Measurements from ENCODE around the gene AKR1C4.
"Not testable (repeated sequence)": the region's sequence is repeated elsewhere in the genome, so short reads cannot be mapped to it uniquely, and the experiment has no call there.

The AKR1C4 gene

GRCh38 chr10:5196702-5197113, at the start of gene AKR1C4:
AKR1C4 (plus strand) TSS chr10:5196837; CDS start chr10:5196868, 31 bp downstream.
- FAIRE-seq: no peak

- FAIRE-seq: no peak
These were observed 49.8 kb upstream of the AKR1C4 start for GRCh38 chr10:5146920-5147254.

DNA sequence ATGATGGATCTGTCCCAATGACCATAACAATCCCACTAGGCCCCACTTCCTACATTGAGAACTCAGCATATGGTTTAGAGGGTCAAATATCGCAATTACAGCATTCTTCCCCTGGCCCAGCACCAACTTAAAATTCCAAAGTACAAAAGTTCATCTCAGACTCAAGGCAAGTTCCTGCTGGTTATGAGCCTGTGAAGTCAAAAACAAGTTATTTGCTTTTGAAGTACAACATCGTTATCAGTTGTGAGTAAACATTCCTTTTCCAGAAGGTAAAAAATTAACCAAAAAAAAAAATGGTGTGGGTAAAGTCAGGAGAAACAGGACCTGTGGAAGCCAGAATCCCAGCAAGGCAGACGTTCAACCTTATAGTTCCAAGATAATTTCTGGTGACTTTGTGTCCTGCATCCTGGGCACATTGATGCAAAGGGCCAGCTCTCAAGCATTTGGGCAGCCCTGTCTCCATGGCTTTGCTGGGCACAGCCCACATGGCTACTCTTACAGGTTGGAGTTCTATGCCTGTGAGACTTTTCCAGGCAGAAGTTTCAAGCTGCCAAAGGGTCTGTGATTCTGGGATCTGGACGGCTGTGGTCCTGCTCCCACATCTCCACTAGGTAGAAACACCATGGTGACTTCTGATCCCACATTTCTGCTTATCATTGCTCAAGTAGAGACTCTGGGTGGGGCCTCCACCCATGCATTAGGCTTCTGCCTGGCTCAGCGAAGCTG, 49.2 kb upstream of the AKR1C4 start:
- FAIRE-seq: no peak

DNA sequence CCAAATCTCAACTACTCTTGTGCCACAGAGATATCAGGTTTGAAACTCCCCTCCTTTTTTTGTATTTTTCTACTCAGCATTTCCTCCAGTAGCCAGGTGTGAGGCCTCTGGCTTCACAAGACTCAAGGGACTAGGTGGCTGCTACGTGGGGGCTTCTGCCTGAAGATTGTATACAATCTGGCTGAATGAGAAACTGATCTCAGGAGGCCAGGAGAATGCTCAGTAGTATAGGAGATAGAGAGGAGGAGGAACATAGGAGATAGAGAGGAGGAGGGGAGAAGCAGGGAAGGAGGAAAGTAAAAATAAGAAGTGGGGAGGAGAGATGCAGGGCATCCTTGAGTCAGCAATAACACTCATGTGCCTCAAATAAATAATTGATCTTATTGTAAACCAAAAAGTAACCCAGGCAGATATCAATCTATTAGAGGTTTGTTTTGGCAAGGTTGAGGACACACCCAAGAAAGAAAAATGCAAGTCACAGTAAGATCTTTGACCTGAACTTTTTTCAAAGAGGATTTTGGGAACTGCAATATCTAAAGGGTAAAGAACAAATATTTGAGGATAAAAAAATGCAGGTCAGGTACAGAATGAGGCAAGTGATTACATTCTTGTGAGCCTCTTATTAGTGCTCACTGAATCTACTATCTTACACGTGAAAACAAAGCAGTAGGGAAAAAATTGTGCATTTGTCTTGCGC, 48.5 kb upstream of the AKR1C4 start:
- no peak for FAIRE-seq

GRCh38 chr10:5148678-5149032, 48.0 kb upstream of the AKR1C4 start:
- no peak for FAIRE-seq

- no peak for FAIRE-seq
These were observed 45.6 kb upstream of the AKR1C4 start for GRCh38 chr10:5151076-5151475.

- FAIRE-seq: no peak
These were observed 40.7 kb upstream of the AKR1C4 start for GRCh38 chr10:5155951-5156350.

GRCh38 chr10:5157501-5157900, 39.1 kb upstream of the AKR1C4 start:
- FAIRE-seq: no peak

- FAIRE-seq: no peak
These were observed 37.5 kb upstream of the AKR1C4 start for GRCh38 chr10:5159126-5159525.

DNA sequence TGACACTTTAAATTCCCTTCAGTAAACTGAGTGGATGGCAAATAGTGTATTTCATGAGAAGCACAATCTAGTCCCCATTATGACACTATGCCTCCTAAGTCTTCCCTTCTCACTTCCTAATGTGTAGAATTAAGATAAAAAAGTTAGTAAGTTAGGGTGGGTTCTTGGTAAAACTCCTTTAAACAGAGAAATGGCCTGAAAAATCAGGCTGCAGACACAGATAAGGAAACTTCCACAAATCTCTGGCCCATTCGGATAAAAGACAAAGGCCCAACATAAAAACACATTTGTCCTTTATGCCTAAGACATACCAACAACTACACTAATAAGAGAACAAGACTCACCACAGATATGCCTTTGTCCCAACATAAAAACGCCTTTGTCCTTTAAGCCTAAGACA, 33.1 kb upstream of the AKR1C4 start:
- FAIRE-seq: no peak

GRCh38 chr10:5165738-5166137, 30.9 kb upstream of the AKR1C4 start:
- no peak for FAIRE-seq

DNA sequence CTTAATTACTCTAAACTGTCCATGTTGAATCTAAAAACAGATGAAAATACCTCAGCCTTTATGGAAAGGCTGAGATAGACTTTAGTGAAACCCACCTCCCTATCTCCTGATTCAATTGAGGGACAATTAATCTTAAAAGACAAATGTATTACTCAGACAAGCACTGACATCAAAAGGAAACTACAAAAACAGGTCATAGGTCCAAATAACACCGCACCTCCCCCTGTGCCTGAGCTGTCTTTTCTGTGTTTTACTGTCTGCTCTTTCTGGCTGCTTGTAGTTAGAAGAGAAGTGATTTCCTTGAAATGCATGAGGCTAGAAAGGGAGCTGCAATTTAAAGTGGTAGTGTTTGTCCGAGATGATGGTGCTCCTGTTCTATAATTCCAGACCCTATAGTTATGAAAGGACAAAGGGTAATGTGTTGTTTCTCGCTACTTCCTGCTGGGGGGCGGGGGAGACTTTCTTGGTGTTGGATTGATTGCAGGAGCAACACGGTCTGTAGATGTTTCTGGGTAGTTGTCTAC, 27.7 kb upstream of the AKR1C4 start:
- no peak for FAIRE-seq

- not testable (repeated sequence) for FAIRE-seq
These were observed 21.1 kb upstream of the AKR1C4 start for GRCh38 chr10:5175581-5175980.

DNA sequence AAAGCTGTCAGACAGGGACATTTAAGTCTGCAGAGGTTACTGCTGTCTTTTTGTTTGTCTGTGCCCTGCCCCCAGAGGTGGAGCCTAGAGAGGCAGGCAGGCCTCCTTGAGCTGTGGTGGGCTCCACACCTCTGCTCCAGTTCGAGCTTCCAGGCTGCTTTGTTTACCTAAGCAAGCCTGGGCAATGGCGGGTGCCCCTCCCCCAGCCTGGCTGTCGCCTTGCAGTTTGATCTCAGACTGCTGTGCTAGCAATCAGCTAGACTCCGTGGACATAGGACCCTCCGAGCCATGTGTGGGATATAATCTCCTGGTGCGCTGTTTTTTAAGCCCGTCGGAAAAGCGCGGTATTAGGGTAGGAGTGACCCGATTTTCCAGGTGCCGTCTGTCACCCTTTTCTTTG, 16.1 kb upstream of the AKR1C4 start:
- FAIRE-seq: not testable (repeated sequence)

- no peak for FAIRE-seq
These were observed 12.7 kb upstream of the AKR1C4 start for GRCh38 chr10:5183923-5184322.

GRCh38 chr10:5184987-5185775, 11.5 kb upstream of the AKR1C4 start, which contains the start of gene AKR1C8:
AKR1C8 (minus strand) TSS chr10:5185150; CDS start chr10:5185104, 46 bp downstream.
- FAIRE-seq: no peak

- no peak for FAIRE-seq
These were observed 8.8 kb upstream of the AKR1C4 start for GRCh38 chr10:5187867-5188266.

- FAIRE-seq: no peak
These were observed 8.3 kb upstream of the AKR1C4 start for GRCh38 chr10:5188358-5188757.

DNA sequence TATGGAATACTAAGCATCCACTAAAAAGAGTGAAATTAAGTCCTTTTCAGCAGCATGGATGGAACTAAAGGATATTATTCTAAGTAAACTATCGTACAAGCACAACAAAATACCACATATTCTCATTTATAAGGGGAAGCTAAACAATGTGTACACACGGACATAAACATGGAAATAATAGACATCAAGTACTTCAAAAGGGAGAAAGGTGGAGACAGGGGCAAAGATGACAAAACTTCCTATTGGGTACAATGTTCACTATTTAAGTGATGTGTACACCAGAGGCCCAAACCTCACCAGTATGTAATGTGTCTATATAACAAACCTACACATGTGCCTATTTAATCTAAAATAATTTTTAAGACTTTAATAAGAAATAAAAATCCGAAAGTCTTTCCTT, 2.2 kb upstream of the AKR1C4 start:
- FAIRE-seq: no peak

DNA sequence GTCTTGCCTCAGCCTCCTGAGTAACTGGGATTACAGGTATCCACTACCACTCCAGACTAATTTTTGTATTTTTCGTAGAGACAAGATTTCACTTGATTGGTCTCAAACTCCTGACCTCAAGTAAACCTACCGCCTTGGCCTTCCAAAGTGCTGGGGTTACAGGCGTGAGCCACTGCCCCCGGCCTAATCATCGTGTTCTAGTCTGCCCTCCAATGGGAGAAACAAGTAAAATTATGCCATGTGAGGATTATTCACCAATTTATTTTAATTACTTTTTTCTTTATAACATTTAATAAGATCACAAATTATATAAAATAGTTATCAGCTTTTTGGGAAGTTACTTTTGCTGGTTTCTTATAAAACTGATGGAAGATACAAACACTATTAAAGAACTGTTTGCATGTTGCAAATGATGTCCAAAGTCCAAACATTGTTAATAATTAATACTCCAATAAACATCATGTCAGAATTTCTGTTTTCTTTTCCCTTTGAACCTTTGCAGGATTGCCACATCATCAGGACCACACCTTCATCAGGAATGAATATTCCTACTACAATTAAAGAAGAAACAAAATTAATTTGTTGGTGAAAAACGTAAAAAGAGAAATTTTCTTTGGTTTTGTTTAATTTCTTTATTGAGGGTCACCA, 786 bp upstream of the AKR1C4 start:
- FAIRE-seq: no peak

DNA sequence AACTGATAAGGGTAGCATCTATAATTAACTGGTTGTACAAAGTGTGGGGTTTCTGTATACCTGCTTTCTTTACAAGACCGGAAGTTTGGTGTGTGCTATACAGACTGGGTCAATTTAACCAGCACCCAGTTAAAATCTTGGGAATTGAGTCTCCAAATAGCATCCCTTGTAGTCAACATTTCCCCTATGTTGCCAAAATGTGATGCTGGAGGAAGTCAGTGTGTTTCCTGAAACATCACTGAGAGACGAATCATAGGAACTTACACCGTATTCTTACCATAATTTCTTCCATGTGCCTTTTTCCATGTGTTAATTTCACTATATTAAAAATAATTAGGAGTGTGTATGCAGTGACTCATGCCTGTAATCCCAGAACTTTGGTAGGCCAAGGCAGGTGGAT, 1.7 kb downstream of the AKR1C4 start:
- no peak for FAIRE-seq

DNA sequence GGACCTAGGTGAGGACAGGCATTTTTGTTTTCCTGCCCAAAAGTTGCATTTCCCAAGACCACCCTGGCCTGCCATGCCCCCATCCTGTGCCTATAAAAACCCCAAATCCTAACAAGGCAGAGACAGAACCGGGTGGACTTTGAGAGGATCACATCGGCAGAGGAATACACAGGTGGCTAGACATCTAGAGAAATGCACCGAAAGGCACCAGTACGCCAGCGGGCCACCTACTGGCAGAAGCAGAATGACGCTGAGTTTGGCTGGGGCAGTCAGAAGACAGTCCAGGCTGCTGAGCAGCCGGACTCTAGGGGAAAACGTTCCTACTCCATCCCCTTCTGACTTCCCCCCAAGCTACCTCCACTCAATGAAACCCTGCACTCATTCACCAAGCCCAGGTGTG, 2.8 kb downstream of the AKR1C4 start:
- FAIRE-seq: no peak

- no peak for FAIRE-seq
These were observed 10.2 kb downstream of the AKR1C4 start for GRCh38 chr10:5206799-5207198.
